CD14-positive monocyte (primary cell): ENCODE results near the gene COPE. TPM values are rescaled to one million over a fixed set of nuclear protein-coding genes. Genes with fewer than 3 reads are reported as not detected.

Source experiments
- DNase-seq, 3 donors: peaks; one replicate each; pipeline ENCODE4 v3.0.0-alpha.2; 2011 to 2022
- H2AFZ ChIP-seq: 2 replicates; pipeline ENCODE4 v1.6.0; 2012; ENCODE audit warnings: mild to moderate bottlenecking, low read depth, low read length, inconsistent platforms; ENCODE audit not compliant: insufficient read depth, poor library complexity, severe bottlenecking
- H3K27ac ChIP-seq, 2 donors: 1 replicate in 1 of 2; 2 replicates in 1 of 2; pipeline ENCODE4 v1.5.1; 2012 to 2013; ENCODE audit warnings: low read length in 2 of 2, control low read depth in 1 of 2, inconsistent platforms in 1 of 2, low read depth in 1 of 2, mild to moderate bottlenecking in 1 of 2
- H3K27me3 ChIP-seq, 2 donors: one replicate each; pipeline versions ENCODE4 v1.6.0 to v1.6.1; 2011 to 2013; ENCODE audit warnings: low read length in 2 of 2; ENCODE audit not compliant: control insufficient read depth in 2 of 2, insufficient read depth in 2 of 2
- H3K36me3 ChIP-seq, 2 donors: replicated peaks in 1 of 2; 1 replicate in 1 of 2; 2 replicates in 1 of 2; pipeline versions ENCODE4 v1.5.1 to v1.6.1; 2012 to 2013; ENCODE audit warnings: low read length in 2 of 2, control low read depth in 1 of 2, inconsistent platforms in 1 of 2, mild to moderate bottlenecking in 1 of 2; ENCODE audit not compliant: insufficient read depth in 2 of 2, control insufficient read depth in 1 of 2
- H3K4me1 ChIP-seq, 2 donors: 1 replicate in 1 of 2; 2 replicates in 1 of 2; pipeline versions ENCODE4 v1.5.1 to v1.6.1; 2012 to 2013; ENCODE audit warnings: low read length in 2 of 2, control low read depth in 1 of 2, inconsistent platforms in 1 of 2, mild to moderate bottlenecking in 1 of 2, moderate library complexity in 1 of 2; ENCODE audit not compliant: insufficient read depth in 2 of 2, control insufficient read depth in 1 of 2
- H3K4me2 ChIP-seq: replicated peaks from 2 replicates; pipeline ENCODE3; 2012; ENCODE audit warnings: low read length, moderate library complexity, mild to moderate bottlenecking; ENCODE audit not compliant: poor library complexity, severe bottlenecking; ENCODE audit errors: extremely low read depth
- H3K4me3 ChIP-seq, 3 experiments: fragments of 200-600 bp in 1 of 3; sonication (generic) in 1 of 3; replicated peaks in 1 of 3; 1 replicate in 2 of 3; 2 replicates in 1 of 3; pipeline ENCODE4 v1.5.1; 2011 to 2013; ENCODE audit warnings: low read length in 3 of 3, mild to moderate bottlenecking in 3 of 3, control low read depth in 2 of 3, low read depth in 2 of 3, inconsistent platforms in 1 of 3, moderate library complexity in 1 of 3
- H3K79me2 ChIP-seq: 2 replicates; pipeline ENCODE4 v1.6.0; 2012; ENCODE audit warnings: mild to moderate bottlenecking, control low read depth, inconsistent platforms, low read length, moderate library complexity; ENCODE audit not compliant: insufficient read depth
- H3K9ac ChIP-seq: 2 replicates; pipeline ENCODE4 v1.6.0; 2017; ENCODE audit warnings: low read length, mild to moderate bottlenecking; ENCODE audit not compliant: insufficient read depth, poor library complexity, severe bottlenecking
- H3K9me3 ChIP-seq, 2 donors: replicated peaks in 1 of 2; 1 replicate in 1 of 2; 2 replicates in 1 of 2; pipeline versions ENCODE4 v1.5.1 to v1.6.1; 2012 to 2013; ENCODE audit warnings: low read length in 2 of 2, control low read depth in 1 of 2; ENCODE audit not compliant: control insufficient read depth in 1 of 2, insufficient read depth in 1 of 2
- H4K20me1 ChIP-seq: 2 replicates; pipeline ENCODE4 v1.6.0; 2012; ENCODE audit warnings: mild to moderate bottlenecking, low read length, control low read depth, moderate library complexity; ENCODE audit not compliant: insufficient read depth
- H3K27ac Mint-ChIP-seq, 7 donors: one replicate each; pipeline ENCODE4 v1.8.0; 2020; ENCODE audit warnings: mild to moderate bottlenecking in 7 of 7, mixed read lengths in 7 of 7, moderate library complexity in 6 of 7, inconsistent platforms in 2 of 7
- H3K27me3 Mint-ChIP-seq, 3 donors: one replicate each; pipeline ENCODE4 v1.8.0; 2021 to 2022; ENCODE audit warnings: low read depth in 3 of 3, mild to moderate bottlenecking in 3 of 3, mixed read lengths in 3 of 3, moderate library complexity in 3 of 3, inconsistent platforms in 1 of 3
- H3K36me3 Mint-ChIP-seq, 2 donors: one replicate each; pipeline ENCODE4 v1.8.0; 2020; ENCODE audit warnings: mixed read lengths in 2 of 2, inconsistent platforms in 1 of 2, mild to moderate bottlenecking in 1 of 2
- H3K4me1 Mint-ChIP-seq: one replicate; pipeline ENCODE4 v1.8.0; 2020; ENCODE audit warnings: mild to moderate bottlenecking, mixed read lengths
- H3K4me3 Mint-ChIP-seq, 2 donors: one replicate each; pipeline ENCODE4 v1.8.0; 2020; ENCODE audit warnings: mild to moderate bottlenecking in 2 of 2, mixed read lengths in 2 of 2, moderate library complexity in 1 of 2
- H3K9me3 Mint-ChIP-seq, 7 donors: one replicate each; pipeline ENCODE4 v1.8.0; 2020 to 2022; ENCODE audit warnings: mixed read lengths in 7 of 7, mild to moderate bottlenecking in 6 of 7, moderate library complexity in 6 of 7, inconsistent platforms in 2 of 7
- WGBS: methylation state at CpG from one replicate; pipeline ENCODE4 v1.1.5; 2013; ENCODE audit warnings: missing lambda C conversion rate; ENCODE audit not compliant: insufficient coverage; 5-methylcytosine and 5-hydroxymethylcytosine counted together
- intact Hi-C, 2 donors: fragments of 100-400 bp; cut with micrococcal nuclease; formaldehyde crosslinking; loops; one replicate each; pipeline versions ENCODE4 v1.15.0 to v1.15.1; 2023
- polyA plus RNA-seq, 3 donors: library from polyadenylated mRNA; depleted of rRNA in 1 of 3; unstranded in 2 of 3; stranded (reverse) in 1 of 3; fragments of 300-500 nt in 2 of 3; fragments of >200 nt in 1 of 3; fragmentation: Illumina TruSeq in 2 of 3; gene quantifications; 1 replicate in 2 of 3; 2 replicates in 1 of 3; pipeline ENCODE4 v1.2.3, GENCODE V29; 2012 to 2021
- TF ChIP-seq, protein P1 (sequence below): fragments of 200-600 bp; IDR thresholded peaks from one replicate; pipeline ENCODE4 v1.8.0; 2022; ENCODE audit warnings: antibody characterized with exemption, mild to moderate bottlenecking

Gene COPE
- polyA plus RNA-seq, 3 donors: 331 to 345 (median 345) TPM

DNA sequence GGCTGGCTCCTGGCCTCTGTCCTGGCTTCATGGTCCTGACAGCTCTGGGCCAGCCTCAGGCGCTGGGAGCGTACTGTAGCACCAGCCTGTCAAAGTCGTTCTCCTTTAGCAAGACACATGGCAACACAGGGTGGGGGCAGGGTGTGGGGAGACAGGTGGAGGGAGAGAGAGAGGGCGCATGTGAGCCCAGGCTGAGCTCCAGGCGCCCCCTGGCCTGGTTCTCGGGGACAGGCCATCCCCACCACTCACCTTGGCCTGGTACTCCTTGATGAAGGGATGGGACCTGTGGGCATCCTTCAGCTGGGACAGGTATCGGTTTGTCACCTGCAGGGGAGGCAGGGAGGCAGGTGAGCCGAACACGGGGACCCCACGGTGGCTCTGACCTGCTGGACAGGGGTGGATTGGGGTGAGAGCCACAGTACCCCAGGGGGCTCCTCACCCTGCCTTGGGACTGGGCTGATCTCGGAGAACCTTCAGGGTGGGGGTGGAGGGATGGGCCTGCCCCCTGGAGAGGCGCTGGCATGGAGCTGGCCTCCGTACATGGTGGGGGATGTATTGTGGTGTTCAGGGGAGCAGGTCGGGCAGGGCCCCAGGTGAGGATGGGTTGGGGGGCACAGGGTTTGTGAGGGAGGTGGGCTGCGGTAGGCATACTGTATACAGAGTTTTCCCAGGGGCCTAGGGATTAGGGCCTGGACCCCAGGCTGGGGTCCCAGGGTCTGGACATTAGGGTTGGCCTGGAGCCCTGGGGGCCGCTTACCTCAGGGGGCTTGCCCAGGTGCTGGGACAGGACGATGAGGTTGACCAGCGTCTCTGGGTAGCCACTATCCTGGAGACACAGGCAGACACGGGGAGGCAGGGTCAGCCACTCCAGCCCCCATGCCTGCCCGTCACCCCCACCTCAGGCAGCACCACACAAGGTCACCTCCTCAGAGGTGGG is 19.3 kb downstream of the COPE start:
- Histone ChIP-seq H3K27me3 (peaks cover 3 to 19% of the 10 kb centered on the region in 2 donors), H3K36me3 (peaks cover 50 to 55% of the 10 kb centered on the region in 2 donors), H4K20me1 (peaks cover 40% of the 10 kb centered on the region), H3K4me2 (no peak overlapping the region), H3K79me2 (no peaks in the 10 kb centered on the region), H3K4me3 (no peak overlapping the region), H2AFZ (no peak overlapping the region), H3K4me1 (peaks cover 4 to 9% of the 10 kb centered on the region in 2 donors), H3K9ac (no peak overlapping the region), H3K9me3 (peaks cover 0 to 2% of the 10 kb centered on the region in 2 donors), H3K27ac (no peak overlapping the region)
- TF ChIP-seq, protein P1, sequence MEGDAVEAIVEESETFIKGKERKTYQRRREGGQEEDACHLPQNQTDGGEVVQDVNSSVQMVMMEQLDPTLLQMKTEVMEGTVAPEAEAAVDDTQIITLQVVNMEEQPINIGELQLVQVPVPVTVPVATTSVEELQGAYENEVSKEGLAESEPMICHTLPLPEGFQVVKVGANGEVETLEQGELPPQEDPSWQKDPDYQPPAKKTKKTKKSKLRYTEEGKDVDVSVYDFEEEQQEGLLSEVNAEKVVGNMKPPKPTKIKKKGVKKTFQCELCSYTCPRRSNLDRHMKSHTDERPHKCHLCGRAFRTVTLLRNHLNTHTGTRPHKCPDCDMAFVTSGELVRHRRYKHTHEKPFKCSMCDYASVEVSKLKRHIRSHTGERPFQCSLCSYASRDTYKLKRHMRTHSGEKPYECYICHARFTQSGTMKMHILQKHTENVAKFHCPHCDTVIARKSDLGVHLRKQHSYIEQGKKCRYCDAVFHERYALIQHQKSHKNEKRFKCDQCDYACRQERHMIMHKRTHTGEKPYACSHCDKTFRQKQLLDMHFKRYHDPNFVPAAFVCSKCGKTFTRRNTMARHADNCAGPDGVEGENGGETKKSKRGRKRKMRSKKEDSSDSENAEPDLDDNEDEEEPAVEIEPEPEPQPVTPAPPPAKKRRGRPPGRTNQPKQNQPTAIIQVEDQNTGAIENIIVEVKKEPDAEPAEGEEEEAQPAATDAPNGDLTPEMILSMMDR: no peak
- Mint-ChIP-seq H3K27me3 (peaks cover 16 to 26% (median 18%) of the 10 kb centered on the region in 3 donors), H3K4me1 (peaks cover 11% of the 10 kb centered on the region), H3K36me3 (peaks cover 46 to 61% of the 10 kb centered on the region in 2 donors), H3K4me3 (no peak overlapping the region), H3K9me3 (peaks cover 0 to 7% (median 4%) of the 10 kb centered on the region in 7 donors), H3K27ac (no peak overlapping the region)
- 99% methylated on average over 13 of the region's 20 CpGs for WGBS
- intact Hi-C loops: no loop called here
- DNase-seq: no peak

- Histone ChIP-seq H3K36me3 (peaks cover 41 to 44% of the 10 kb centered on the region in 2 donors), H3K4me2 (no peak overlapping the region), H3K27me3 (peaks cover 3 to 30% of the 10 kb centered on the region in 2 donors), H4K20me1 (peaks cover 35% of the 10 kb centered on the region), H3K27ac (no peak overlapping the region), H3K9me3 (peaks cover 0 to 5% of the 10 kb centered on the region in 2 donors), H2AFZ (no peak overlapping the region), H3K4me3 (no peak overlapping the region), H3K9ac (no peak overlapping the region), H3K79me2 (no peaks in the 10 kb centered on the region), H3K4me1 (peaks cover 4 to 10% of the 10 kb centered on the region in 2 donors)
- intact Hi-C loops: no loop called here
- no peak overlapping the region for H3K4me3 Mint-ChIP-seq
- DNase-seq: no peak
- peaks cover 0 to 8% (median 4%) of the 10 kb centered on the region in 7 donors for H3K9me3 Mint-ChIP-seq
- peaks cover 14% of the 10 kb centered on the region for H3K4me1 Mint-ChIP-seq
- peaks cover 39 to 50% of the 10 kb centered on the region in 2 donors for H3K36me3 Mint-ChIP-seq
- peaks cover 25 to 37% (median 26%) of the 10 kb centered on the region in 3 donors for H3K27me3 Mint-ChIP-seq
- WGBS: 93% methylated on average over 15 of the region's 18 CpGs
- TF ChIP-seq, protein P1: no peak
- H3K27ac Mint-ChIP-seq: no peak overlapping the region
These were observed 20.4 kb downstream of the COPE start for GRCh38 chr19:18898607-18899408.
